CD4-positive, alpha-beta T cell treated with Interferon alpha-2 for 1 hour (primary cell): ENCODE results near the gene KCNC3.

Source experiments
- DNase-seq, 2 donors: peaks; one replicate each; pipeline ENCODE4 v3.0.0-alpha.2; 2020 to 2022

The KCNC3 gene

DNA sequence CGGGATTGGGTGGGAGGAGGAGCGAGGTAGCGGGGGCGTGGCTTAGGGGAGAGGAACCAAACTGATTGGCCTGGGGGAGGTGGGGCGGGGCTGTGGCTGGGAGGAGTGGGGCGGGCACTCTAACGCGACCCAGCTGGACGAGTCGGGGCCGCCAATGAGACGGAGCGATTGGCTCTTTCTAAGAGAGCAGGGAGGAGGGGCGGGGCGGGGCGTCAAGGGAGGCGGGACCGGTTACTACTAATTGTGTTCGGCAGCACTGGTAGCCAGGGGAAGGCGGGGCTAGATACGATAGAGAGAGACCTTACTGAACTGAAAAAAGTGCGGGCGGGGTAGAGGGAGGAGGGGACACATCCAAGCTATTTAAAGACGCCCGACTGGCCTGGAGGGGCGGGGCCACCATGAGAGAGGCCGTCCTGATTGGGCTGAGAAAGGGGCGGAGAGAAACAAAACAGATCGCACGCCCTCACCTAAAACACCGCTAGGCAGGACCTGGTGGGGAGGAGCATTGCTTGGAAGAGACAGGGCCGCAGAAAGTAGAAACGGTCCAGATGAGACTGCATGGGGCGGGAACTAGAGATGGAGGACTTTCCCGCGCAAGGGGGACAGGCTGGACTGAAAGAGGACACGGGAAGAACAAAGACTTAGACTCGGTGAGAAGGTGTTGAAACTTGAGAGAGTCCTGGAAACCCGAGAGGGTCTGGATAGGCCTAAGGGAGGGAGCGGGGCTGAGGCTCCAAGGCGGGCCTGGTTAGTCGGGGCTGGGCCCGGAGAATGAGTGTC, at the start of gene KCNC3:
Gene KCNC3 (minus strand): TSS at position 232 of the 780 bp plus-strand sequence. CDS start 295 bp downstream, outside the sequence.
- DNase-seq = peak; percentile 94 to 98

DNA sequence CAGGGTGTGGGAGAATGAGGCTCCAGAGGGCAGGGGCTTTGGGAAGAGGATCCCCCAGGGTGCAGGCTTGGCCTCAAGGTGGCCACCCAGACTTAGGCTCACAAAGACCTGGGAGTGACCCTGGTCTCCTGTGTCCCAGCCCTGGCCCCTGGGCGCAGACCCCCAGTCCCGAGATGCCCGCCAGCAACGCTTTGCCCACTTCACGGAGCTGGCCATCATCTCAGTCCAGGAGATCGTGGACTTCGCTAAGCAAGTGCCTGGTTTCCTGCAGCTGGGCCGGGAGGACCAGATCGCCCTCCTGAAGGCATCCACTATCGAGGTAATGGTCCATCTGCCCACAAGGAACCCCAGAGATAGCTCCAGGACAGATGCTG, 49.7 kb upstream of the KCNC3 start:
- DNase-seq = no peak

DNA sequence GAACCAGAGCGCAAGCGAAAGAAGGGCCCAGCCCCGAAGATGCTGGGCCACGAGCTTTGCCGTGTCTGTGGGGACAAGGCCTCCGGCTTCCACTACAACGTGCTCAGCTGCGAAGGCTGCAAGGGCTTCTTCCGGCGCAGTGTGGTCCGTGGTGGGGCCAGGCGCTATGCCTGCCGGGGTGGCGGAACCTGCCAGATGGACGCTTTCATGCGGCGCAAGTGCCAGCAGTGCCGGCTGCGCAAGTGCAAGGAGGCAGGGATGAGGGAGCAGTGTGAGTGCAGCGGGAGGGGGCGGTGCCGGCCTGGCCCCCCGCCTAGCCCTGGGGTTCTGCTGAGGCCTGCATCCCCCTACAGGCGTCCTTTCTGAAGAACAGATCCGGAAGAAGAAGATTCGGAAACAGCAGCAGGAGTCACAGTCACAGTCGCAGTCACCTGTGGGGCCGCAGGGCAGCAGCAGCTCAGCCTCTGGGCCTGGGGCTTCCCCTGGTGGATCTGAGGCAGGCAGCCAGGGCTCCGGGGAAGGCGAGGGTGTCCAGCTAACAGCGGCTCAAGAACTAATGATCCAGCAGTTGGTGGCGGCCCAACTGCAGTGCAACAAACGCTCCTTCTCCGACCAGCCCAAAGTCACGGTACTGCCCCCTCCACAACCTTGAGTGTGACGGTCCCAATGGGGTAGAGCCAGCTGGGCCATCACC, 49.1 kb upstream of the KCNC3 start:
- DNase-seq = no peak

DNA sequence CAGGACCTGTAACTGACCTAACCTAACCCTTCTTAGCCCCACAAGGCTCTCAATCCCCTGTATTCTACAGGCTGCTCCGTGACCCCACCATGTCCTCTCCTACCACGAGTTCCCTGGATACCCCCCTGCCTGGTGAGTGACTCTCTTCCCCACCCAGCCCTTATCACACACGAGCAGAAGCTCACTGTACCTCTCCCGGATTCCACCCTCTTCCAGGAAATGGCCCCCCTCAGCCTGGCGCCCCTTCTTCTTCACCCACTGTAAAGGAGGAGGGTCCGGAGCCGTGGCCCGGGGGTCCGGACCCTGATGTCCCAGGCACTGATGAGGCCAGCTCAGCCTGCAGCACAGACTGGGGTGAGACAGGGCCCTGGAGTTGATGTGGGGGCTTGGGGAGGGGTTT, 48.3 kb upstream of the KCNC3 start:
- no peak for DNase-seq

DNA sequence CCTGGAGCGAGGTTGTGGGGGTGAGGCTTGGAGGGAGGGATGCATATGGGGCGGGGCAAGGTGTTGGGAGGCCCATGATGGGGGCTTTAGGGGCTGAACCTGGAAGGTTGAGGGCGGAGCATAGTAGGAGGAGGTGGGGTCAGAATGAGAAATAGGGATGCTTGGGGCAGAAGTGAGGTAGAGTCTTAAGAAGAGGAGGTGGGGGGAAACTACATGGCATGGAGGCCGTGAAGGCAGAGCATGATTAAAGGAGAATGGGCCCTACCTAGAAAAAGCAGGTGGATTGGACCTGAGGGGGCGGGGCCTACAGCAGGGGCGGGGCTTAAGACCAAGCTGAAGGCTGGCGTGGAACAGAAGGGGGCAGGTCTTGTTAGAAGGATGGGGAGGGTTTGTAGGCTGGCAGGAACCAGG, 47.9 kb upstream of the KCNC3 start:
- peak; percentile 69 to 75 for DNase-seq

DNA sequence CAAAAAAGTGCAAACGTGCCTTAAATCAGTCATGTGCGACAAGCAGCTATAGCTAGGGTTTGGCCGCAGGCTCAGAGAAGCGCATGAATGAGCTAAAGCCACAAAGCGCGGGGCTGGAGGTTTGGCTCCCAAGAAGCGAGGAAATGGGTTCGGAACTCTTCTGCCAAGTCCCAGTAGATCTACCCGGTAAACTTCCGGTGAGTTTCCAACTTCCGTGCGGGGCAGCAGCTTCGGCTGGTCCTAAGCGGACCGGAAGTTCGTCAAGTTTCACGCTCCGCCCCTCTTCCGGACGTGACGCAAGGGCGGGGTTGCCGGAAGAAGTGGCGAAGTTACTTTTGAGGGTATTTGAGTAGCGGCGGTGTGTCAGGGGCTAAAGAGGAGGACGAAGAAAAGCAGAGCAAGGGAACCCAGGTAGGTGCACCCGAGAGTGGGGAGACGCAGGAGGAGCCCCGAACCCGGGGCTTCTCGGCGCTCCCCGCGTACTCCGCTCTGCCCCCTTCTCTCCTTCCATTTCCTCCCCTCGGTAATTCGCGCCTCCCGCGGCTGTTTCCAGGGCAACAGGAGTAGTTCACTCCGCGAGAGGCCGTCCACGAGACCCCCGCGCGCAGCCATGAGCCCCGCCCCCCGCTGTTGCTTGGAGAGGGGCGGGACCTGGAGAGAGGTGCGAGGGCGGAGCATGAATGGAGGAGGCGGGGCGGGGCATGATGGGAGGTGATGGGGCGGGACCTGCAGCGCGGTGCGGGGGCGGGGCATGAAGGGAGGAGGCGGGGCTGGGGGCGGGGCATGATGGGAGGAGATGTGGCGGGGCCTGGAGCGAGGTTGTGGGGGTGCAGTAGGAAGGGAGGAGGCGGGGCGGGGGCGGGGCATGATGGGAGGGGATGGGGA, 47.2 kb upstream of the KCNC3 start, which contains the start of gene NR1H2:
Gene NR1H2 (plus strand): TSS at position 292 of the 885 bp plus-strand sequence. CDS start 1,149 bp downstream, outside the sequence.
- peak; percentile 97 for DNase-seq

DNA sequence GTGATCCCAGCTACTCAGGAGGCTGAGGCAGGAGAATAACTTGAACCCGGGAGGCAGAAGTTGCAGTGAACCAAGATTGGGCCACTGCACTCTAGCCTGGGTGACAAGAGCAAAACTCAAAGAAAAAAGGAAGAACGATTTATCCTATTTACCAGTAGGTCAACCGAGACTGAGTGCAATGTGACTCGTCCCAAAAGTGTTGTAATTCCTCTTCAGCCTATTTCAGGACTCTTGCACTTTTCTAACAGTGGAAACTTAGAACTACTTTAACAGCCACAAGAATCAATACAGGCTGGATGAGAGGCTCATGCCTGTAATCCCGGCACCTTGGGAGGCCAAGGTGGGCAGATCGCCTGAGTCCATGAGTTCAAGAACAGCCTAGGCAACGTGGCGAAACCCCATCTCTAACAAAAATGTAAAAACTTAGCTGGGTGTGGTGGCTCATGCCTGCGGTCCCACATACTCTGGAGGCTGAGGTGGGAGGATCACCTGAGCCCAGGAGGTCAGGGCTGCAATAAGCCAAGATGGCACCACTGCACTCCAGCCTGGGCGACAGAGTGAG, 42.8 kb upstream of the KCNC3 start:
- DNase-seq = no peak

DNA sequence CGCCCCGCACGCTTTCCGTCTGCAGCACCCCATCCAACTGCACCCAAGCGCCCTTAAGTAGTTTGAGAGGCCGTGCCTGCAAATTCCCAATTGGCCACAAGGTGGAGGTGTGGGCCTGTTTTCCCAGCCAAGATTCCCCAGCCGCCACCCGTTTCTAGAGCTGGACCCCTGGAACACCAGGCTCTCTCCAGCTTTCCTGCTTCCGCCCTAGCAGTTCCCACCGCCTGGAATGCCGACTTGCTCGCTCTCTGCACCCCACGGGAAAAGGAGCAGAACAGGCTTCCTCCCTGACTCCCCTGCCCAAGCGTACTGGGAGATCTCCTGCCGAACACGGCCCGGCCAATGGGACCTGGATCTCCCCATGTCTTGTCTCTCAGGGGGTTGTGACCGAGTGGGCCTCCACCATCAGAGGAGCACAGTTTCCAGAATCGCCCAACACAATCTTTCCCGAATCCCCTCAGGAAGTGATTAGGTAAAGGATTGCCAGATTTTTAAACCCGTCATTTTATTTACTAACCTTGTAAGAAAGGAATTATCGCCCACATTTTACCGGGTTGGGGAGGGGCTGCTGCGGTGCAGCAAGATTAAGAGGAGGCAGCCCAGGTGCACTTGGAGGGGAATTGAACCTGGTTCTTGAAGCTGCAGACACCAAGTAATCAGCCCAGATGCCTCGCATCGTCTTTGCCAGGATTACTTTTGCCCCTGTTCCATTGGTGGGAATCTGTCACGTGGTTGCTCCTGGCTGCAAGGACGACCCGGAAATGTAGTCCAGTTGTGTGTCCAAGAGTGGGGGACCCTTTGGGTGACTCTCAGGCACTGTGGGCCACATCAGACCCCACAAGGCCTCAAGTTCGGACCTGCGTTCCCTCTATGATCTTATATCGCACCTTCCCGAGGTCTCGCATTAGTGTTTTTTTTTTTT, 39.7 kb upstream of the KCNC3 start:
- DNase-seq = peak; percentile 80 to 83

DNA sequence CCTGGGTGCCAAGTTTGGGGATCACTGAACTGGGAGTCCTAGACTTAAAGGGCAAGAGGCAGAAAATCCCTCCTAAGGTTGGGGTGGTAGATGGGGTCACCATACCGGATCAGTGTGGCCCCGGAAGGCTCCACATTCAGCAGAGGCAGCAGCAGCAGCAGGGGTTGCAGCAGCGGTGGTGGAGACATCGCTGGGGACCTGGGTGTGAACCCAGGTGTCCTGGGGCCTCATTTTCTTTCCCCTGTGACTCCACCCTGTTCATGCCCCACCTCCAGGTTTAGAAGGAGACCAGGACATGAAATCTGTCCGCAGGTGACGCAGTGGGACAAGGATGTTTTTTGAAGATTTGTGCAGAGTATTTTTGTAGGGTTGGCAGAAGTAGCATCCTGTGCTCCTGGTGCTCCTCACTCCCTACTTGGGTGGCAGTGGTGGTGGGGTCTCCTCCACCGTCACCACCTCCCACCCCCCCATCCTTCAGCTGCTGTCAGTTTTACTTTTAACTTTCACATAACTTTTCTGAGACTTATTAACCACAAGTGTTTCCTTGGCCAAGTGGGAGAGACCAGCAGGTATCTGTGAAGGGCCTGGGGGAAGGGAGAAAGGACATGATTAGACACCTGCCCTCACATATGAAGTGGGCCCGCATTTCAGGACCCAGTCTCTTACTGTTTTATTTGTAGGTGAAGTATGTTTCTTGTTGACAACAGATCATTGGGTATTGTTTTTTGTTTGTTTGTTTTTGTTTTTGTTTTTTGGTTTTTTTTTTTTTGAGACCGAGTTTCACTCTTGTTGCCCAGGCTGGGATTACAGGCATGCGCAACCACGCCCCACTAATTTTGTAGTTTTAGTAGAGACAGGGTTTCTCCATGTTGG, 36.5 kb upstream of the KCNC3 start, which contains the start of gene NAPSA:
Gene NAPSA (minus strand): TSS at position 206 of the 873 bp plus-strand sequence. CDS start 18 bp downstream, at position 188.
- DNase-seq = peak in 1 of 2 donors; percentile 10

DNA sequence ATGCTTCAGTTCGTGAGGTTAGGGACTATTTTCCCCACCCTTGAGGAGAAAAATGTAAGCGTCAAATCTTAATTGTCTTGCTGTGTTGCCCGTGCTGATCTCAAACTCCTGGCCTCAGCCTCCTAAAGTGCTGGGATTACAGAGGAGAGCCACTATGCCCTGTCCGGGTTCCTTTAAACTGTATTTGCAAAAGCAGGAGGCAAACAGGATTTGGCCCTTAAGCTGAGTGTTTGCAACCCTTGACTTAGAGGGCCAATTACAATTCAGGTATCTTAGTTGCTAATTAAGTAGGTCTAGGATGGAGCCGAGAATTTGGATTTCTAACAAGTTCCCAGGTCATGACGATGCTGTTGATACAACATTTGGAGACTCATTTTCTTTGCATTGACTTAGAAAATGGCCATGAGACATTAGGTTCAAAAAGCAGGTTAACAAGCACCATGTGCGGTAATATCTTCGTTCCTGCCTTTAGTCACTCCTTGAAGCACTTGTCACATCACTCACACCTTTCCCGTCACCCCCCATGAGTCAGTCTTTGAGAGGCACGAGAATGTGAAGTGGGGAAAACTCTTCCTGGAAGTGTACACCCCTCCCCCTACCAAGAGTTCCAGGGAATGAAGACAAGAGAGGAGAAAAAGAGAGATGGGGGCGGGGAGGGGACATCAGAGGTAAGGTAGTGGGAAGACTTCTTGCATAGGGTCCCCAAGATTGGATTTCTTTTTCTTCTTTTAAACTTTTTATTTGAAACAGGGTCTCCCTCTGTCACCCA, 33.7 kb upstream of the KCNC3 start:
- DNase-seq = no peak

DNA sequence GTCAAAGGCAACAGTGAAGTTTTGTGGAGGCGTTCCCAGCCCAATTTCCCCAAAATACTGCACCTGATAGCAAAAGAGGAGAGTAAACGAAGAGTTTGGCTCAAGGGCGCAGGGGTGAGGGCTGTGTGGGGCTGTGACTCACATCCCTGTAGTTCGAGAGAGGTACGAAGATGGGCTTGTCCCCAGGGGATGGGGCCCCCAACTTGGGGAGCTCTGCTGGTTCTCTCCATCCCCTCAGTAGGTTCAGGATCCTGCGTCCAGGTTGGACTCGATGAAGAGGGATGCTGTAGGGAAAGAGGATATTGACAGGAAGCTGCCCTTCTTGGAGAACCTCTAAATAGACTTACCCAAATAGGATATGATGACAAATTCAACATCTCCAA, 32.8 kb upstream of the KCNC3 start:
- no peak for DNase-seq

DNA sequence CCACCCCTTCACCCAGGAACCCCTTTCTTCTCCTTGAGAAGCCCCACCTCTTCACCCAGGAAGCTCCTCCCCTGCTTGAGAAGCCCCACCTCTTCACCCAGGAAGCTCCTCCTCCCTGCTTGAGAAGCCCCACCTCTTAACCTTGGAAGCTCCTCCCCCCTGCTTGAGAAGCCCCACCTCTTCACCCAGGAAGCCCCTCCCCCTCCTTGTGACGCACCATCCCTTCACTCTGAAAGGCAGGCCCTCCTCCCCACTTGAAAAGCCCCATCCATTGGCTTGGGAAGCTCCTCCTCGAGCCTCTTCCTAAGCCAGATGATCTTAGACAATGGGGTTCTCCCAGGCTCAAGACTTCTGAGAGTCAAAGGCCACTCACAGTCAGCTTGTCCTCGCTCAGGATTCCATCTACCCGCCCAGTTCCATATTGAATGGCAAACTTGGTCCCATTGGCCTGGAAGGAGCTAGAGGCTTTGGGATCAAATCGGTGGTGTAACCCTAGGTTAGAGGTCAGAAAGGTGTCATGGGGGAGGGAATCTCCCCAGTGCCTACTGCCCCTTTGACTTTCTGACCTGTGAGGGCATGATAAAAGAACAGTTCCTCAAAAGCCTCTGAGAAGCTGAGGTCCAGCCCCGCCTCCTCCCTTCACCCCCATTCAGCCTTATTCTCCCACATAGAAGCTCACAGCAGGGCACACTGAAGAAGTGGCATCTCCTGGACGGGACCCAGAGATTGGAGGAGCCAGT, 32.3 kb upstream of the KCNC3 start:
- peak; percentile 31 to 41 for DNase-seq

DNA sequence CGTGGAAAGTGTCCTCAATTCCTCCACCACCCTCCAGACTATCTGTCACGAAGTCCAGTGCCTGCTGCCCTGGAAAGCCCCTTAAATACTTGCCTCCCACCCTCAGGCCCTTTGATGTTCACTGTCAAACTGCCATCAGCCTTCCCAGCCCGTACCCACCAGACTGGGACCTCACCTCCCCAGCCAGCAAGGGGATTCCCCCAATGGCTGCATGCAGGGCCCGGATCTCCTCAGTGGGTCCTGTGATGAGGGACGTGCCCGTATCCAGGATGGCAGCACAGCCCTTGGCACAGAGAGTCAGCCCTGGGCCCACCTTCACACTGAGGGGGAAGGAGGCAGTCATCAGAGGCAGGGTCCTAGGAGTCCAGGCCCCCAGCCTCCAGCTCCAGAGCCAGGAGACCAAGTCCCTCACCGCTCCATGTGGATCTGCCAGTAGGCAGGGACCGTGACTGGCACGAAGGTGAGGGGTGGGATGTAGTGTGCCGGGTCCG, 30.2 kb upstream of the KCNC3 start:
- DNase-seq = peak in 1 of 2 donors; percentile 29

DNA sequence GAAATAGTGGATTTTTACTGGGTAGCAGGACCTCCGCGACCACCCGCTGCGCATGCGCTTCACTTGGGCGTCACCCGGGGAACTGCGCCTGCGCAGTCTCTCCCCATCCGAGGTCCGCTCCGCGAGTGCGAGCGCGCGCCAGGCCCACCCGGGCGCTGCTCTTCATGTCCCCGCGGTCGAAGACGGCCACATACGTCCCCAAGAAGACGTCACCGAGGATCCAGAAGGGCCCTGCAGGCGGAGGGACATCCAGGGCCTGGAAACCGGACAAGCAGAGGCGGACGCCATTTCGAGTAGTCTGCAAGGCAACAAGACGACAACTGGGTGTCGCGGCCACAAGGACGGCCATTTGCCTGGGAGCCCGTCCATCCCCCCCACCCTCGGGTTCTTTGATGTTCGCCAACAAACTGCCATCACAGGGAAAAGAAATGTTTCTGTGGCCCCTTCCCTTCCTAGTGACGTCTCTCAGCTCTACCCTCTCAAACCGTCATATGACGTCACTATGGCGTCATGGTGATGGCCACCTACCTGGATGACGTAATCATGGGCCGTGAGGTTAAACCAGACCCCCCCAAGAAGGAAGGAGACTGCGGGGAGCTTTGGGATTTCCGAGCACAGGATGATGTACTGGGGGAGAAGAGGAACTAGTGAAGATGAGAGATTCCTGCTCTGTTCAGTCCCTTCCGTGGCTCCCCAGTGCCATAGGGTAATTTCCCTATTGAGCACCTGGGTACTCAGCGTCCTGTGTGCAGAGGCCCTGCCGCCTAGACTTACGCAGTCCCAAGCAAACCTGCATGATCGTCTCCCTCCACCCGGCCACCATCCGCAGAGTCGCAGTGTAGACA, 29.5 kb upstream of the KCNC3 start:
- peak; percentile 86 to 90 for DNase-seq

DNA sequence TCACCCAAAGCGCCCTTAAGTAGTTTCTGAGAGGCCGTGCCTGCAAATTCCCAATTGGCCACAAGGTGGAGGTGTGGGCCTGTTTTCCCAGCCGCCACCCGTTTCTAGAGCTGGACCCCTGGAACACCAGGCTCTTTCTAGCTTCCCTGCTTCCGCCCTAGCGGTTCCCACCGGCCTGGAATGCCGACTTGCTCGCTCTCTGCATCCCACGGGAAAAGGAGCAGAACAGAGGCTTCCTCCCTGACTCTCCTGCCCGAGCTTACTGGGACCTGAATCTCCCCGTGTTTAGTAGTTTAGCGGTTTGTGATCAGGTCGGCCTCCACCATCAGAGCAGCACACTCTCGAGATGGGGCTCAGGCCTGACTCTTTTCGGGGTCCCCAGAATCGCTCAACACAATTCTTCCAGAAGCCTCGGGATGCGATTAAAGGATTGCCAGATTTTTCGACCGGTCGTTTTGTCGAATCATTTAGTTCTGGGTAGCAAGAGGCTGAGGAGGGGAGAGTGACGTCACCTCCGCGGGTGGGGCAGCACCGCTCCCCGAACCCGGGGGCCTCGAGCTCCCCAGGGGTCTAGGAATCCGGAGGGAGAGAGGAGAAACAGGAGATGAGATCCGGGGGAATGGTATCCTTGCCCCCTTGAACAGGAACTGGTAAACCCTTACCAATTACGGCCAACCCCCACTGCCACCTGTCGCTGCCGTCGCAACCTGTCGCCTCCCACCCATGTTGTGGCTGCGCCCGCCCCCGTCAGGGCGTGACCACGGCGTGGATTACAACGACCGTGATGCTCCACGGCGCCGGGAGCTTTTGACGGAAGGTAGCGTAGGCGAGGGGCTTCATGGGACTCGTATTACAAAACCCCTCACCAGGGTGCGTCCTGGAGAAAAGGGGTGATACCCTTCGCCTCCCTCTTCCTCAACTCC, 28.3 kb upstream of the KCNC3 start:
- peak; percentile 89 to 93 for DNase-seq

DNA sequence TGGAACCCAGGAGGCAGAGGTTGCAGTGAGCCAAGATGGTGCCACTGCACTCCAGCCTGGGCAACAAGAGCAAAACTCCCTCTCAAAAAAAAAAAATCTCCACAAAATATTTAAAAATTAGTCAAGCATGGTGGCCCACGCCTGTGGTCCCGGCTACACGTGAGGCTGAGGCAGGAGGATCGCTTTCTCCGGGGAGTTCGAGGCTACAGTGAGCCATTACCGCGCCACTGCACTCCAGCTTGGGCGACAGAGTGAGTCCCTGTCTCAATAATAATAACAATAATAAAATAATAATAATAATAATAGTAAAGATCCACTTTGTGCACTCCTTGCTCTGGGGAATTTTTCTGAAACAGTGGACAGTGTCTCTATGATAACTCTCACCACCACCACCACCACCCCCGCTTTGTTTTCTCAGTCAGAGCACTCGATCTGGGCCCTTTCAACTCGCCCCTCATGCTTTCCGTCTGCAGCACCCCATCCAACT, 27.6 kb upstream of the KCNC3 start:
- DNase-seq = no peak
